ENCODE measurements around the gene DAGLA.

Gene DAGLA

GRCh38 chr11:61709110-61709509 is 28.9 kb downstream of the DAGLA start:
- DNase-seq (ENCODE audit: extremely low read depth in 1 of 2, low read depth in 1 of 2): no peak

DNA sequence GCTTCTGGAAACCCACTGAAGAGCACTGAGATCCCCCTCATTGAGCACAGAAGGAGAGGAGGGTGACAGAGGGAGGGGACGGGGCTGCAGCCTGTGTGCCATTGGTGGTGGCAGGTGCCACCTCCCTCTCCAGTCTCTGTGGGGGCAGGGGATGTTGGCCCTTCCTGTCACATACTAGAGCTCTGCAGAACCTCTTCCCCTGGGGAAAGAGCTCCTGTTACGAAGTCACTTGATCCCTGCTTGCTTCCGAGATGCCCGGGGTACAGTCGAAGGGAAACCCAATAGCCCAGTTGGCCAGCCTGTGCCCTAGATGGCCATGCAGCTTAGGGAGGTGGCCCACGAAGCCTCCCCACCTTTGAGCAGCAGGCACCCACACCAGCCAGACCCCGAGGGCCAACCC is 29.4 kb downstream of the DAGLA start:
- no peak for DNase-seq (ENCODE audit: extremely low read depth in 1 of 2, low read depth in 1 of 2)

- no peak for DNase-seq (ENCODE audit: extremely low read depth in 1 of 2, low read depth in 1 of 2)
Observed at GRCh38 chr11:61710019-61710418, 29.8 kb downstream of the DAGLA start.

DNA sequence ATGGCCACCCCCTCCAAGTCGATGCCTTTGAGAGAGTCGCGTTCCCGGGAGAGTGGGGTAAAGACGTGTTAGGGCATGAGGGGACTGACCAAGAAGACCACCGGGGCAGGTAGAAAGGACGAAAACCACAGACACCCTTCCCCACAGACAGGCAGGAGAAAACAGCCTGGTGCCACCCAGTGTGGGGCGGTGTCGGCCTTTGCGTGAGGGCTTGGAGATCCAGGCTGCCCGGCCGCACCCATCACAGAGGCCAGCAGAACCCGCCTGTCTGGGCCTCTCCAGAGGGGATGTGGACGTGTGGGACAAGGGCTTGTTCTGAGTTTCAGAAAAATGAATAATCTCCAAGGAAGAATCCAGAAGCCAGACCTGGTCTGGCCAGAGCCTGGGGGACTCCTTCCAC is 30.8 kb downstream of the DAGLA start:
- DNase-seq (ENCODE audit: extremely low read depth in 1 of 2, low read depth in 1 of 2): no peak

DNA sequence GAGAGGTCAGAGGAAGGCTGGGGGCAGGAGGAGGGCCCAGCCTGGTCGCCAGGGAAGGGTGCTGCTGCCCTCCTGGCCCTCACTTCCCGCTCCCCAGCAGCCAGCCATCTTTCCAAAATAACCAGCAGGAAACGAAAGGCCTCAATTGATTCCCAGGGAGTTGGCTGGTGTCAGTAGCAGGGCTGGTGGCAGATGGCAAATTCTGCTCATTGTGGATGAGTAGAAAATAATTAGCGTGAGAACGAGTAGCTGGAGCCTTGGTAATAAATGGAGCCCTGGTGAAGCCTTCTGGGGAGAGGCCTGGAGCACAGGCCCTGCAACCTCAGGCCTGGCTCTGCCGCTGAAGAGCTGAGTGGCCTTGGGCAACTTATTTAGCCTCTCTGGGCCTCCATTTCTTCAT is 31.3 kb downstream of the DAGLA start:
- DNase-seq (ENCODE audit: extremely low read depth in 1 of 2, low read depth in 1 of 2): no peak

DNA sequence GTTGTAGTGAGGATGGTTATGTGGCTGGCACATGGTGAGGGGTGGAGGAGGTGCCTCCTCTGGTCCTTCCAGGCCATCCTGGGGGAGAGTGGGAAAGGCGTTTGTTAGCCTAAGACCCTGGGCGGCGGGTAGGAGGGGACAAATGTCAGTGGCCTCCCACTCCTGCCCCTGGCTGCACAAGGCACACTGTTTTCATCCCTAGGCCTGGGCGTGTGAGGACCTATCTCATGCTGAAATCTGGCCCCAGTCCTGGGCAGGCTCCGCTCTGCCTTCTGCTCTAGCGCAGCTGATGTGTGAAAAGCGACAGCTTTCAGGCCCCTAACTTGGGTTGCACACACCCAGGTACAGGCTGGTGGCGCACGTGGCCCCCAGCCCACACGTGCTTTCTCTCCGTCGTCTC is 32.1 kb downstream of the DAGLA start:
- no peak for DNase-seq (ENCODE audit: extremely low read depth in 1 of 2, low read depth in 1 of 2)

DNA sequence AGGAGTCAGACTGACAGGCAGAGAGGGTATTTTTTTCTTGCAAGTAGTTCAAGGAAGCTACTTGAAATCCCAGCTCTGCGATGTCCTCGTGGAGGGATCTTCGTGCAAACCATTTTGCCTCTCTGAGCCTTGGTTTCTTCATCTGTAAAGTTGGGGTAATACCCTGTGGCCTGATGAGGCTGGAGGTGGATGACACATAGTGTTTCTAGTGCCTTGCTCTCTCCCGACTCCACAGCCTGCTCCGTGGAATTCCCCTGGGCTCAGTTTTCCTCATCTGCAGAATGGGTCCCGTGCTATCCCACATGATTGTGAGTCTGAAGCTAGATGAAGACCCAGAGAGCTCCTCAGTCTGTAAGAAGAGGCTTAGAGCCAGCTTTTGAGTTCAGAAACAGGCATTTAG is 32.7 kb downstream of the DAGLA start:
- DNase-seq (ENCODE audit: extremely low read depth in 1 of 2, low read depth in 1 of 2): no peak

DNA sequence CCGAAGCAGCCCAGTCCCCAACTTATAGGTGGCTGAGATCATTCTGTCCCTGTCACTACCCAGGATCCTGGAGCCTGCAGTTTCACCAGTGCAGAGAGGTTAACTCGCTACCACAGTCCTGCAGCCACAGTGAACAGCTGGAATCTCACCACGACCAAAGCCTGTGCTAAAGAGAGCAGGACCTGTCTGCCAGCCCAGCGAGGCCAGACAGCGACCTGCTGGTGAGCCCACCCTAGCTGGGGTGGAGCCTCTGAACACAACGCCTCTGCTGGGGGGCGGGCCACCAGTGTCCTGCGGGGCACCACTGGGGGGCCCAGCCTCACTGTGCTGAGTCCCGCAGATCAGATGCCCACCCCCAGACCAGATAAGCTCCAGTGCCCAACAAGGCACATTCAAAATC is 33.3 kb downstream of the DAGLA start:
- no peak for DNase-seq (ENCODE audit: extremely low read depth in 1 of 2, low read depth in 1 of 2)

DNA sequence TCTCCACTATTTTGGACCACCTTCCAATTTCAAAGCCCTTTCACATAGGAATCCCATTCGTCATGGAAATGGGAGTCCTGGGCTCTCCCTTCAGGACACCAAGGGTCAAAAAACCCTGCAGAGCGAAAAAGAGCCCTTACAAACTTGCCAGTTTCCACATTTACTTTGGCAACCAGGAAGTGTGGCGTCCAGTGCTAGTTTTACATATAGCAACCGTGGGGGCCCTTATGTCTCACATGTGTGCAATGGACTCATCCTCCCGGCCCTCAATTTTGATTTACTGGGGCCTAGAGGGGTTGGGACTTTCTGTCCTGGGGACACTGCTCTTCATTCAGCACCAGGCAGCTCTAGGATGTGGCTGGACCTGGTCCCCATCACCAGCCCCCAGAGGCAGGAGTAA is 33.7 kb downstream of the DAGLA start:
- no peak for DNase-seq (ENCODE audit: extremely low read depth in 1 of 2, low read depth in 1 of 2)

DNA sequence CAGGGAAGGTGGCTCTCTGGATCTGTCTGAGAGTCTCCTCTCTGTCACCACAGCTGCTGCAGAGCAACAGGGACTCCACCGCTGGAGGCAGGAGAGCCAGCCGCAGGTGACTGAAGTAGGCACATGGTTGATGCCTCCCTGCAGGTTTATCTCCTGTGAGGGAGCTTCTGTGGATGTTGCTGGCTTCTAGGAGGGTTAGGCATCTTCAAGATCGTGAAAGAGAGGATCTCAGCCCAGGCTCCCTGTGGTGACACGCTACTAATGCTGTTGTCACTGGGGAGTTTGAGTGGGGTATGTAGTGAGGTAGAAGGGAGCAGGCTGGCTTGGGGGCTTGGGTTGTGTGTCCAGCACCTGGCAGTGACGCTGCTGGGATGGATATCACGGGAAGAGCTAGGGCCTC is 34.1 kb downstream of the DAGLA start:
- DNase-seq (ENCODE audit: extremely low read depth in 1 of 2, low read depth in 1 of 2): no peak

- no peak for DNase-seq (ENCODE audit: extremely low read depth in 1 of 2, low read depth in 1 of 2)
Observed at GRCh38 chr11:61714916-61715315, 34.7 kb downstream of the DAGLA start.

DNA sequence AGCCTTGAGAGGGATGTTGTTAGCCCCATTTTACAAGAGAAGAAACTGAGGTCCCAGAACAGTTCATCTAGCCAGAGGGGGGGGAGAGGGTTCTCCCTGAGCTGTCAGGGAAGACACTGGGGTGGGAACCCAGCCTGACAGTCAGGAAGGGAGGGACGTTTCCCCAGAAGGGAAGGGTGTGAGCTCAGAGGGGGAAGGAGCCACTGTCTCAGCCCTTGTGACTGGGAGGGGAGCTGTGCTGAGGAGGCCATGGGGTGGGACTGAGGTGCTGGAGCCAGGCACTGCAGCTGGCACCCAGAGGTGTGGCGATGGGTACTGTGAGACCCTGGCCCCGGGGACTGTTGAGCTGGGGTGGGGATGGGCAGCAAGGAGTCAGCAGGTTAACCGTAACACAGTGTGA is 35.7 kb downstream of the DAGLA start:
- no peak for DNase-seq (ENCODE audit: extremely low read depth in 1 of 2, low read depth in 1 of 2)

GRCh38 chr11:61716478-61717285 is 36.5 kb downstream of the DAGLA start:
- no peak for DNase-seq (ENCODE audit: extremely low read depth in 1 of 2, low read depth in 1 of 2)

DNA sequence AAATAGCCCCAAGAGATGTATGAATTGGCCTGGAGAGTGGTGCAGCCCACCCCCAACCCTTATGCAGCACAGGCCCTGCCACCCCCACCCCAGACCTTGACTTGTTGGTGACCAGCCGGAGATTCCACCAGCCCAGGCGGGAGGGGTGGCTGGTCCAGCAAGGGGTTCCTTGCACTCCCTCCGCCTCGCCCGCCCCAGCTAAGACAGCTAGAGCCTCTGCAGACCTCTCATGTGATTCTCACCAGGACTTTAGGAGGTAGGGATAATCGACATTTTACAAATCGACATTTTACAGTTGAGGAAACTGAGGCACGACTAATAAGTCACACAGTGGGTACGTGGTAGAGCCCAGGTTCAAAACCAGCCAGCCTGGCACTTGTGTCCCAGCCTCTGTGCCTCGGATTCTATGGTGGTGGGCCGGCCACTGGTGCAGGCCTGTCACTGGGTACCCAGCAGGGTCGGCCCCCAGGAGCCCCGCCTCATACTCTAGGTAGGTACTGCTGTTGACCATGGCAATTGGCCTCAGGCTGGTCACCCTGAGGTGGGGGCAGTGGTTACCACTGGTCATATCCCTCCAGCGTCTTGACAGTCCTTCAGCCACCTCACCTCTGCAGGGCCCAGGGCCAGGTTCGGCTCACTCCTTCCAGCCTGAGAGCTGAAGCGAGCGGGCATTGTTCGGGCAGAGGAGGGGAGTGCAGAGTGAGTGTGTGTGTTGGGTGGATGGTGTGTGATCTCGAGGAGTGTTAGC is 37.3 kb downstream of the DAGLA start:
- DNase-seq (ENCODE audit: extremely low read depth in 1 of 2, low read depth in 1 of 2): no peak

GRCh38 chr11:61718046-61718531 is 37.9 kb downstream of the DAGLA start:
- no peak for DNase-seq (ENCODE audit: extremely low read depth in 1 of 2, low read depth in 1 of 2)

DNA sequence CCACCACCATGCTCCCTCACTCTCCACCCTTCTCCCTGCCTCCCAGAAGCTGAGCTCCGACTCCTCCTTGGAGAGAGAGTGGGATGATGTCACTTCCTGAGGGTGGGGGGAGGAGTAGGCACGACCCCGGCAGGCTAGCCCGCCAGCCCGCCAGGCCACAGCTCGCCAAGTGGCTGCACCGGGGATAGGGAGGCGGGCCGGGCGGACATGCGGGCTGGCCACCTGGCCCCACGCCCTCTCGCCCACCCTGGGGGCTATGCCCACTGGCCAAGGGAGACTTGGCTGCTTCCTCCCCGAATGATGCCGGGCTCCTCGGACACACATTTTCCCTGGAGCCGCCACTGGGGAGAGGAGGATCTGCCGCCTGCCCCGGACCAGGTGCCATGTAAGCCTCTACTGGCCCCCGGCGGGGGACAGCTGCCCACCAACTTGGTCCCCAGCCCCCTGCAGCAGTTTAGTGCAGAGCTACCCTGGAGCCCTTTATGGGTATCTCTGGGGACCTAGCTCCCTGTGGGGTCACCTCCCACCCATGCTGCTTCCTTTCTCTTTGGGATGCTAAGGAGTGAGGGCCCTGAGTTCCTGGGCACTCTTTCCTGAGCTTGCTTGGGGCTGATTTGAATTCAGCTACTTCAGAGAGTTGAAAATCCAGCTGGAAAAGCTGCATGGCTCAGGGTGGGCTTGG is 38.6 kb downstream of the DAGLA start:
- no peak for DNase-seq (ENCODE audit: extremely low read depth in 1 of 2, low read depth in 1 of 2)

DNA sequence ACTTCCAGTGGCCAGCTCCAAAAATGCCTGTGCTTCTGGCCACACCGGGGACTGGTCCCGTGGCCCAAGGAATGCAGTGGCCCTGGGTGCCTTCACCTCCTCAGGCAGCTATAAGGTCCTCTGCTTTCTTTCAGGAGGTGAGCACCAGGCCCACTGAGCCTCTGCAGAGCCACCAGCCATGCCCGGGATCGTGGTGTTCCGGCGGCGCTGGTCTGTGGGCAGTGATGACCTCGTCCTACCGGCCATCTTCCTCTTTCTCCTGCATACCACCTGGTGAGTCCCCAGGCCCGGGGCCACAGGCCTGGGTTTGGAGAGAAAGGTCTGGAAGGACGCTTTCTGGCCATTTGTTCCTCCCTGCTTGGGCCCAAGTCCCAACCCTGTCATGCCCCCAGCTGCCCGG is 39.8 kb downstream of the DAGLA start:
- DNase-seq (ENCODE audit: extremely low read depth in 1 of 2, low read depth in 1 of 2): no peak

DNA sequence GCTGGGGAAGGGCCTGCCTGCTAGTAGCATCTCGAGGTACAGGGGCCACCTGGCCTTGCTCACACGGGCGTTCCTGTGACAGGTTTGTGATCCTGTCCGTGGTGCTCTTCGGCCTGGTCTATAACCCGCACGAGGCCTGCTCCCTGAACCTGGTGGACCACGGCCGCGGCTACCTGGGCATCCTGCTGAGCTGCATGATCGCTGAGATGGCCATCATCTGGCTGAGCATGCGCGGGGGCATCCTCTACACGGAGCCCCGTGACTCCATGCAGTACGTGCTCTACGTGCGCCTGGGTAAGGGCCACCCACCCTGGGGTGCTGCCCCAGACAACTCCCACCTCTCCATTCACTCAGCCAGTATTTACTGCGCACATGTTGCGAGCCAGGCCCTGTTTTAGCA is 40.4 kb downstream of the DAGLA start:
- DNase-seq (ENCODE audit: extremely low read depth in 1 of 2, low read depth in 1 of 2): no peak

- no peak for DNase-seq (ENCODE audit: extremely low read depth in 1 of 2, low read depth in 1 of 2)
Observed at GRCh38 chr11:61724437-61724836, 44.2 kb downstream of the DAGLA start.

DNA sequence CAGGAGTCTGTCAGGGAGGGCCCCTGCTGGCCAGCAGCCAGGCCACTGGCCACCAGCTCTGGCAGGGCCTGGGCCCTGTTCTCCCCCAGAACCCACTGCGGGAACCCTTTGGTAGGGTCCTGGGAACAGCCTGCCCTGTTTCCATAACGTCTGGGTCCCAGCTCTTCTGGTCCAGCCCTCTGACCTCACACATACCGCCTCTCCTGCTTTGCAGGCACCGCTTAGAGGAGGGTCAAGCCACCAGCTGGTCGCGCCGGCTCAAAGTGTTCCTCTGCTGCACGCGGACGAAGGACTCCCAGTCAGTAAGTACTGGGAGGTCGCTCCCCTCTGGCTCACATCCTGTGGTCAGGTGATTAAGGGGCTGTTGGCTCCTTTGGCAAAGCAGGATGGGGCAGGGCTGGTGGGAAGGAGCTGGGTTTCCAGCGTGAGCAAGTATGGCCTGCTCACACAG is 45.6 kb downstream of the DAGLA start:
- DNase-seq (ENCODE audit: extremely low read depth in 1 of 2, low read depth in 1 of 2): no peak

DNA sequence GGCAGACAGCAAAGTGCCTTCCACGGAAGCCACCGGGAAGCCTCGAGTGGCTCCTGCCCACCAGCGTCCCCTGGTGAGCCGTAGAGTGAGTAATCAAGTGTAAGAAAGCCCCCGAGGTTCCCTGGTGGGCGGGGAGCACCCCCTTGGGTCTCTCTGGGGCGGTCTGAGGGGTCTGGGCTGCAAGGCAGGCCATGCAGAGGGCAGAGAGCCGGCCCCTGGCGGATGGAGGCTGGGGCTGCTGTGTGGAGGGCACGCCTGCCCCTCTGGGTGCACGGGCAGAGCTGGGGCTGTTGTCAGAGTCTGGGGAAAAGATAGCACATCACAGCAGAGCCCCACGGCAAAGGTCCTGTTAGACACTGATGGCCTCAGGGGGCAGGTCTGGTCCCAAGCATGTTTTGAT is 46.6 kb downstream of the DAGLA start:
- no peak for DNase-seq (ENCODE audit: extremely low read depth in 1 of 2, low read depth in 1 of 2)

DNA sequence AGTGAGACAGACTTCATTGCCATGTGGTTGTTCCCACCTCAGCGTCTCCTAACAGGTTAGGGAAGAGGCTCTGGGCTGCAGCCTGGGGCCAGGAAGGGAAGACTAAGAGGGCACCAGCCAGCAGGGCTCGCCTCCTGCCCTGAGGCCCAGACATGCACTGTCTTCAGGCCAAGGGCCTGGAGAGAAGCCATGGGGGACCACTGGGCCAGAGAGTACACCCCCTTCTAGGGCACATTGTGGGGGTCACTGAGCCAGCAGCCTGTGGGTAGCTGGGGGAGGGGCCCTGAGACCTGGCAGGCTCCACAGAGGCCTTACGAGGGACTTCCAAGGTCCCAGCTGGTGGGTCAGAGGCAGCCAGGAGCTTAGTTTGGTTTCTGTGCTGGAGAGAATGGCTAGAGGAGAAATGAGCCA is 47.2 kb downstream of the DAGLA start:
- DNase-seq (ENCODE audit: extremely low read depth in 1 of 2, low read depth in 1 of 2): no peak
